Measurements from ENCODE around the gene SURF6.

SURF6 gene

GRCh38 chr9:133323211-133323610 lies 12.8 kb downstream of the SURF6 start:
- TF ChIP-seq CTCF (IDR thresholded peaks at IDR 0.05) = no peak

DNA sequence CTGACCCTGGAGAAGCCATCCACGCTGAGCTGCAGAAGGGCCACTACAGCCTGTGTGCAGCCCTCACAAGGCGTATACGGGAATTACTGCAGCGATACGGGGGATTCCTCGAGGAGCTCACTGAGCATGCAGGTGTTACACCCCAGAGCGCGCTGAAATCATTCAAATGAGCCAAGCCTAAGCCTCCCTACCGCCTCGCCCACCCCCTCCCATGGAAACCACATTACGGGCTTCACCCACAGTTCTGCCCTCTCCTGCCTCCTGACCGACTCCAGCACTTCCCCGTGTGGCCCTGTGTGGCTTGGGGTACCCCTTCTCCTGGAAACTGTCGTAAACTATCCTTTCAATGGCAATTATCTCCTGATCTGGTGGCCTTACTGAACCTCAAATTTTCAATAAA lies 13.3 kb downstream of the SURF6 start:
- no peak for TF ChIP-seq CTCF (IDR thresholded peaks at IDR 0.05)

DNA sequence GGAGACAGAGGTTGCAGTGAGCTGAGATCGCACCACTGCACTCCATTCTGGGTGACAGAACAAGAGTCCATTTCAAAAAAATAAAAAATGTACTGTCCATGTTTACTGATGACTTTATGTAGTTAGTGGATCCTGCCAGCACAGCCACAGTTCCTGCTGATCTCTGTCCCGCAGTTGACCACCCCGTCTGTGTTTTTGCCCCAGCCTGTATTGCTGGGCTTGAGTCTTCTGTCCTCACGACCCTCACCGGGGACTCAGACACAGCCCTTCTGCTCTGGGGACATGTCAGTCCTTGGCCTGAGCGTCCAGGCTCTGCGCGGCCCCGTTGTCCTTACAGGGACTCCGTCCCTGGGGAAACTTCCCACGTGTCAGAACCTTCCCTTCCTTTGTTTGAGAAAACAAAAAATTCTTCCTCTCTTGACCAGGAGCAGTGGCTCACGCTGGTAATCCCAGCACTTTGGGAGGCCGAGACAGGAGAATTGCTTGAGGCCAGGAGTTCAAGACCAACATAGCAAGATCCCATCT lies 14.5 kb downstream of the SURF6 start:
- no peak for TF ChIP-seq CTCF (IDR thresholded peaks at IDR 0.05)

GRCh38 chr9:133320421-133320881 lies 15.5 kb downstream of the SURF6 start:
- no peak for TF ChIP-seq CTCF (IDR thresholded peaks at IDR 0.05)

DNA sequence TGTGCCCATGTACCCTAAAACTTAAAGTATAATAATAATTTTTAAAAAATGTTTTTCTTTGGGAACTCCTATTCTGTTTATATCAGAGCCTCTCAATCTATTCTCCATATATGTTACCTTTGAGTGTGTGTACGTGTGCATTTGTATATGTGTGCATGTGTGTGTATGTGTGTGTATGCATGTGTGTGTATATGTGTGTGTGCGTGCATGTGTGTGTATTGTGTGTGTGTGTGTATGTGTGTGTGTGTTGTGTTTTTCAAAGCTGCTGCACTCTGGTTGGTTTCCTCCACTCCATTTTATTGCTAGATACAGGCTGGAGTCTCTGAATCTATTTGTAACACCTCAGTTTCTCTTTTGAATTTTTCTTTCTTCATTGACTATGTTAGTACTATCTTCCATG lies 20.0 kb downstream of the SURF6 start:
- no peak for TF ChIP-seq CTCF (IDR thresholded peaks at IDR 0.05)

DNA sequence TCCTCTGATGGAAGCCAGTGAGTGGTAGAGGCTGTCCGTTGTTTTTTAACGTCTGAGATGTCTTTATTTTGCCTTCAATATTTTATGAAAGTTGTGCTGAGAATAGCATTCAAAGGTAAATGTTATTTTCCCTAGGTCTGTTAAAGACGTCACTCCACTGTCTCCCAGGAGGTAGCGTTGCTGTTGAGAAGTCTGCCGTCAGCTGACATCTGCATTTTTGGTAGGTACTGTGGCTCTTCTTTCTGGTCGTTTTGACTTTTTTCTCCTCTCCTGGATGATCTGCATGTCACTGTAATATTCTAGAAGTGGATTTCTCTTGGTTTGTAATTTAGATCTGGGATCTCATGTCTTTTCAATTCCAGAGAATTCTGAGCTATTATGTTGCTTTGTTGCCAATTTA lies 26.4 kb downstream of the SURF6 start:
- no peak for TF ChIP-seq CTCF (IDR thresholded peaks at IDR 0.05)

- TF ChIP-seq CTCF (IDR thresholded peaks at IDR 0.05) = no peak
Observed at GRCh38 chr9:133307301-133307700, 28.7 kb downstream of the SURF6 start.

Measured in LNCAP (cell line).